ENCODE results near the gene SHROOM2. TPM values are rescaled to one million over a fixed set of nuclear protein-coding genes. Genes with fewer than 3 reads are reported as not detected.

Gene SHROOM2
- total and polyA plus RNA-seq, 9 of the 15 experiments (the other 6 are each of a cell fraction or from before 2014, with no cell fraction given), result not detected

GRCh38 chrX:9903146-9903545 is 116.9 kb downstream of the SHROOM2 start:
- Histone ChIP-seq H3K4me1 (replicated peaks in 1 of 2; ENCODE audit: control insufficient read depth in 2 of 2, insufficient read depth in 2 of 2, low read length in 2 of 2) (no peaks in the 10 kb centered on the region), H3K27me3 (ENCODE audit: control insufficient read depth in 2 of 2, insufficient read depth in 2 of 2, low read length in 2 of 2) (peaks cover 0 to 27% of the 10 kb centered on the region in 2 experiments; a peak in 3 of 5 replicates), H3K4me2 (ENCODE audit: insufficient read depth, low read length) (no peak overlapping the region), H3K9me1 (ENCODE audit: control insufficient read depth, insufficient read depth, low read length) (no peaks in the 10 kb centered on the region), H2AFZ (ENCODE audit: low read depth, low read length) (no peak overlapping the region), H3K27ac (ENCODE audit: extremely low read depth, low read depth, low read length) (no peak overlapping the region), H3K9me3 (replicated peaks; ENCODE audit: control insufficient read depth, insufficient read depth, low read depth, low read length) (no peaks in the 10 kb centered on the region), H3K4me3 (no peak overlapping the region), H3K79me2 (ENCODE audit: control insufficient read depth, insufficient read depth, low read length) (no peaks in the 10 kb centered on the region), H4K20me1 (replicated peaks; ENCODE audit: control insufficient read depth, insufficient read depth, low read length) (no peaks in the 10 kb centered on the region), H3K36me3 (ENCODE audit: control insufficient read depth, insufficient read depth, low read length) (no peaks in the 10 kb centered on the region), H3K9ac (ENCODE audit: insufficient read depth in 1 of 2, low read depth in 2 of 2, low read length in 2 of 2) (no peak overlapping the region)
- FAIRE-seq (no peak), DNase-seq (ENCODE audit: extremely low read depth in 1 of 4, low spot score in 3 of 4) (no peak), ATAC-seq (no peak)
- ChIA-PET POLR2A (no interaction called here), CTCF (ENCODE audit: low intra/inter-chr PET ratio) (no interaction called here)
- intact Hi-C loops (cut with micrococcal nuclease) (no loop called here), in situ Hi-C loops (cut with MboI) (no loop called here)
- no peak for TF ChIP-seq POLR2B (IDR thresholded peaks at IDR 0.05; ENCODE audit: low read depth, partially characterized antibody)
- no peak for TF ChIP-seq ARNT (IDR thresholded peaks at IDR 0.05)
- no peak for TF ChIP-seq ZNF395 (CRISPR knock-in tag; IDR thresholded peaks at IDR 0.05)
- no peak for TF ChIP-seq ZNF445 (CRISPR knock-in tag; IDR thresholded peaks at IDR 0.05; ENCODE audit: low read depth)
- no peak for TF ChIP-seq PRPF4 (IDR thresholded peaks at IDR 0.05; ENCODE audit: insufficient read depth, low read depth, low read length, poor library complexity, severe bottlenecking)
- TF ChIP-seq PTBP1 (IDR thresholded peaks at IDR 0.05; ENCODE audit: low read depth, low read length), result no peak
- no peak for TF ChIP-seq ZNF740 (CRISPR knock-in tag; IDR thresholded peaks at IDR 0.05)
- no peak for TF ChIP-seq ZNF740 (tag; IDR thresholded peaks at IDR 0.05)
- TF ChIP-seq ZC3H11A (IDR thresholded peaks at IDR 0.05; ENCODE audit: low read depth, low read length), result no peak
- TF ChIP-seq CEBPG (CRISPR knock-in tag; IDR thresholded peaks at IDR 0.05), result no peak
- TF ChIP-seq CEBPG (tag; conservative IDR thresholded peaks at IDR 0.05 in 1 of 2, IDR thresholded peaks at IDR 0.05 in 1 of 2), result no peak
- no peak for TF ChIP-seq PPARD (CRISPR knock-in tag; IDR thresholded peaks at IDR 0.05)
- TF ChIP-seq TRIM28 (IDR thresholded peaks at IDR 0.05), result no peak
- no peak for TF ChIP-seq ZBTB7A (IDR thresholded peaks at IDR 0.05; ENCODE audit: borderline replicate concordance, control insufficient read depth, low read depth, low read length)
- TF ChIP-seq JUND (IDR thresholded peaks at IDR 0.05; ENCODE audit: borderline replicate concordance, low read depth, low read length), result no peak
- TF ChIP-seq JUND (tag; IDR thresholded peaks at IDR 0.05; ENCODE audit: borderline replicate concordance, low read depth, low read length), result no peak
- BruUV-seq (replicated peaks), result no TSS peak
- WGBS (ENCODE audit: insufficient coverage, low coverage, missing lambda C conversion rate), result 0% methylated on average over 4 of the region's 5 CpGs
